GM12878 (cell line): ENCODE results near the gene NMUR1. TPM values are rescaled to one million over a fixed set of nuclear protein-coding genes. Genes with fewer than 3 reads are reported as not detected.
A peak's percentile ranks its signal among the peaks of the same experiment; 100 is the strongest.

ENCODE experiments used
- CBFB ChIP-seq: IDR thresholded peaks from 2 replicates; pipeline ENCODE4 v1.6.1; 2016; ENCODE audit warnings: antibody characterized with exemption, low read depth
- E2F4 ChIP-seq: IDR thresholded peaks from 2 replicates; pipeline ENCODE4 v1.6.1; 2012; ENCODE audit warnings: low read depth, low read length, improper control_type of control experiment
- FOXK2 ChIP-seq: fragments of 450-650 bp; IDR thresholded peaks from 2 replicates; pipeline ENCODE4 v1.6.1; 2017; ENCODE audit warnings: mild to moderate bottlenecking, moderate library complexity
- FOXM1 ChIP-seq: IDR thresholded peaks from 2 replicates; pipeline ENCODE4 v1.6.1; 2012; ENCODE audit warnings: low read depth, mild to moderate bottlenecking, inconsistent platforms, low read length, moderate library complexity
- GABPA ChIP-seq: IDR thresholded peaks from 2 replicates; pipeline ENCODE4 v1.6.1; 2014; ENCODE audit warnings: antibody characterized with exemption, low read depth, mild to moderate bottlenecking, inconsistent platforms
- HCFC1 ChIP-seq: fragments of 150-350 bp; IDR thresholded peaks from 2 replicates; pipeline ENCODE4 v1.6.1; 2014; ENCODE audit warnings: low read length
- HDGF ChIP-seq: fragments of 450-650 bp; IDR thresholded peaks from 2 replicates; pipeline ENCODE4 v1.6.1; 2016; ENCODE audit warnings: antibody characterized with exemption
- HSF1 ChIP-seq: fragments of 150-350 bp; IDR thresholded peaks from 2 replicates; pipeline ENCODE4 v1.6.1; 2014; ENCODE audit warnings: mild to moderate bottlenecking, low read depth, low read length
- IRF5 ChIP-seq: fragments of 450-650 bp; IDR thresholded peaks from 2 replicates; pipeline ENCODE4 v1.6.1; 2017; ENCODE audit warnings: borderline replicate concordance
- MEF2B ChIP-seq: fragments of 450-650 bp; IDR thresholded peaks from 2 replicates; pipeline ENCODE4 v1.6.1; 2018; ENCODE audit warnings: mild to moderate bottlenecking, moderate library complexity; ENCODE audit not compliant: partially characterized antibody, poor library complexity, severe bottlenecking
- NBN ChIP-seq: fragments of 450-650 bp; IDR thresholded peaks from 2 replicates; pipeline ENCODE4 v1.6.1; 2016
- NFYB ChIP-seq: IDR thresholded peaks from 2 replicates; pipeline ENCODE4 v1.6.1; 2011; ENCODE audit warnings: low read depth, mild to moderate bottlenecking, low read length, improper control_type of control experiment, moderate library complexity; ENCODE audit not compliant: insufficient read depth
- NRF1 ChIP-seq: conservative IDR thresholded peaks from 2 replicates; pipeline ENCODE4 v1.6.1; 2011; ENCODE audit warnings: mild to moderate bottlenecking, low read depth, low read length, improper control_type of control experiment
- RBBP5 ChIP-seq: fragments of 200-600 bp; sonication (generic); conservative IDR thresholded peaks from 2 replicates; pipeline ENCODE4 v1.6.1; 2016
- REST ChIP-seq: IDR thresholded peaks from 2 replicates; pipeline ENCODE4 v1.6.1; 2012; ENCODE audit warnings: mild to moderate bottlenecking, low read depth, low read length
- RUNX3 ChIP-seq: IDR thresholded peaks from 2 replicates; pipeline ENCODE4 v1.6.1; 2012; ENCODE audit warnings: low read length, inconsistent platforms
- SMC3 ChIP-seq: IDR thresholded peaks from 2 replicates; pipeline ENCODE4 v1.6.1; 2011; ENCODE audit warnings: low read length, improper control_type of control experiment, borderline replicate concordance
- SUPT20H ChIP-seq: IDR thresholded peaks from 2 replicates; pipeline ENCODE4 v1.6.1; 2011; ENCODE audit warnings: low read depth, mild to moderate bottlenecking, low read length, moderate library complexity, borderline replicate concordance; ENCODE audit not compliant: control insufficient read depth
- TCF12 ChIP-seq: IDR thresholded peaks from 2 replicates; pipeline ENCODE4 v1.6.1; 2011; ENCODE audit warnings: low read depth, mild to moderate bottlenecking, low read length
- TCF3 ChIP-seq: IDR thresholded peaks from 2 replicates; pipeline ENCODE4 v1.6.1; 2012; ENCODE audit warnings: low read depth, mild to moderate bottlenecking, low read length, borderline replicate concordance; ENCODE audit not compliant: insufficient read depth
- ZBED1 ChIP-seq: IDR thresholded peaks from 2 replicates; pipeline ENCODE4 v1.6.1; 2016; ENCODE audit warnings: borderline replicate concordance
- polyA plus RNA-seq, 11 experiments: library from polyadenylated mRNA; depleted of rRNA in 4 of 11; unstranded in 6 of 11; stranded (reverse) in 5 of 11; fragments of >200 nt; fragmentation: Nextera tagmentation in 4 of 11; fragmentation: Illumina TruSeq in 1 of 11; extraction: Ambion mirVana in 4 of 11; extraction: Trizol in 1 of 11; gene quantifications; 1 replicate in 1 of 11; 2 replicates in 10 of 11; pipeline versions ENCODE4 v1.2.1 to v1.2.3, GENCODE V29; 2011 to 2016; ENCODE audit warnings: inconsistent platforms in 2 of 11, missing spikeins in 2 of 11, low read depth in 1 of 11
- total RNA-seq, 4 experiments: library from RNA; depleted of rRNA in 3 of 4; stranded (reverse); fragments of >200 nt in 3 of 4; fragmentation: Illumina TruSeq in 1 of 4; extraction: Trizol in 1 of 4; gene quantifications; 2 replicates each; pipeline versions ENCODE4 v1.2.1 to v1.2.3, GENCODE V29; 2013 to 2021
- TF ChIP-seq, protein P1 (sequence below): IDR thresholded peaks from 2 replicates; pipeline ENCODE4 v1.6.1; 2011; ENCODE audit warnings: low read depth, low read length, improper control_type of control experiment, borderline replicate concordance

The NMUR1 gene
- total and polyA plus RNA-seq, 10 of the 15 experiments (the other 5 are each of a cell fraction or from before 2014, with no cell fraction given): under 0.01 to 0.08 (median 0.02) TPM; not detected in 5

DNA sequence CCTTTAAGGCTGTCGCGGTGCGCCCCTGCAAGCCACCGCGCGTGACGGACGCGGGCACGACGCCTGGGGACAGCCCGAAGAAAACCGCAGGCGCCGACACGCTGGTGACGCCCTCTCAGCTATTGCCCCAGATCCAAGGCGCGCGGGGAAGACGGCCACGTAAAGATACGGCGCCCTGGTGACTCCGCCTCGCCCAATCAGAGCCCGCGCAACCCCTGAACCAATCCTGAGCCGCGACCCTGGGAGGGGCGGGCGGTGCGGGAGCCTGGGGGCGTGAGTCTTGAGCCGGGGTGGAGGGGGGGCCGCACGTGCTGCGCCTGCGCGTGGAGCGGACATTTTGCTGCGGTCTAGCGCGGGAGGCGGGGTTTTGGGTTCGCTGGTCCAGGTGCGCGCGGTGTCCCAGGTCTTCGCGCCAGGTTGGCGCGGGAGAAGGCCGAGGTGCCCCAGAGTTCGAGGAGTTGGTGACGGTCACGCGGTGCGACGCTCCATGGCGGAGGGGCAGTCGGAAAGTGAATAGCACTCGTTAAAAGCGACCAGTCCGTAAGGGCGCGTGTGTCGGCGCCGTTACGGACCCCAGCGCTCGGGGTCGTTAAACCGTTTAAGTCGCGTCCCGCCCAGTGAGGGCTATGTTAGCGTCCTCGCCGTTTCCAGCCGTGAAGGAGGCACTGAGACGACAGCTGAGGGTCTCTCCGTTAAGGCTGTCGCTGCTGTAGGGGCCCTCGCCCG lies 15.9 kb downstream of the NMUR1 start (continued):
- TF ChIP-seq NRF1: peak; percentile 72
- TF ChIP-seq, protein P1, sequence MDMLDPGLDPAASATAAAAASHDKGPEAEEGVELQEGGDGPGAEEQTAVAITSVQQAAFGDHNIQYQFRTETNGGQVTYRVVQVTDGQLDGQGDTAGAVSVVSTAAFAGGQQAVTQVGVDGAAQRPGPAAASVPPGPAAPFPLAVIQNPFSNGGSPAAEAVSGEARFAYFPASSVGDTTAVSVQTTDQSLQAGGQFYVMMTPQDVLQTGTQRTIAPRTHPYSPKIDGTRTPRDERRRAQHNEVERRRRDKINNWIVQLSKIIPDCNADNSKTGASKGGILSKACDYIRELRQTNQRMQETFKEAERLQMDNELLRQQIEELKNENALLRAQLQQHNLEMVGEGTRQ: peak; percentile 43
- peak; percentile 63; the same call in 1 of the 2 replicates for TF ChIP-seq TCF3
- peak; percentile 27; the same call in 1 of the 2 replicates for TF ChIP-seq E2F4
- TF ChIP-seq SMC3: no peak
- TF ChIP-seq REST: no peak
- TF ChIP-seq CBFB: peak; percentile 96
- TF ChIP-seq NFYB: peak; percentile 79
- no peak for TF ChIP-seq GABPA
- no peak for TF ChIP-seq MEF2B
- no peak for TF ChIP-seq HCFC1
- TF ChIP-seq NBN: no peak; the same call in 1 of the 2 replicates
- TF ChIP-seq HDGF: peak; percentile 88
- peak; percentile 40; the same call in 1 of the 2 replicates for TF ChIP-seq IRF5
- peak; percentile 95 for TF ChIP-seq RUNX3
- no peak for TF ChIP-seq RBBP5
- no peak for TF ChIP-seq HSF1
- TF ChIP-seq FOXM1: no peak
- no peak for TF ChIP-seq SUPT20H
- TF ChIP-seq TCF12: 0 out of 2 replicates have a peak, but pooled peaks have one; percentile 51
- no peak for TF ChIP-seq FOXK2
- no peak for TF ChIP-seq ZBED1
